Fibroblast of peridontal ligament (primary cell): ENCODE results near the gene MIGA2.

ENCODE experiments used
- DNase-seq: peaks from one replicate; pipeline ENCODE4 v3.0.0-alpha.2; 2010; ENCODE audit errors: extremely low read depth

MIGA2 gene

DNA sequence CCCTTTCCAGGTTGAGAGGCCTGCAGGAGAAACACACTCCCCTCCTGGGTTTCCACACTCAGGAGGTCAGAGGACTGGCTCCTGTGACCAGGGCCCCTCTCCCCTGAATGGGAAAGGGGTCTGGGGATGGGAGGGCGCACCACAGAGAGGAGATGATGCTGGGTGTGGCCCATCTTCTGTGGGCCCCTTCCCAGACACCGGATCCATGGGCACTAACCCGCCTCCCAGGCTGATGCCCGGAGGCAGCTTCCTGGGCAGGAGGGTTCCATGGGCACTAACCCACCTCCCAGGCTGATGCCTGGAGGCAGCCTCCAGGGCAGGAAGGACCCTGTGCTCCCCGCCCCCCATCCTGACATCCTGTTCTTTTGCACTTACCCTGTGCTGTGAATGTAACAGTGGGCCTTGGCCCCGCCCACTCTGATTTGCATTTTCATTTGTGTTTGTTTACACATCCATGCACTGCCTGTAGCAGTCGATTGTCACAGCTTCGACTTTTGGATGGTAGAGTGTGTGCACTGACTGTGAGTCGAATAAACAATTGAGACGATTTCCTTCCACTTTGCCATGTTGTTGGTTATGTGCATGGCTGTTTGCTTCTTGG lies 35.2 kb downstream of the MIGA2 start:
- no peak for DNase-seq

DNA sequence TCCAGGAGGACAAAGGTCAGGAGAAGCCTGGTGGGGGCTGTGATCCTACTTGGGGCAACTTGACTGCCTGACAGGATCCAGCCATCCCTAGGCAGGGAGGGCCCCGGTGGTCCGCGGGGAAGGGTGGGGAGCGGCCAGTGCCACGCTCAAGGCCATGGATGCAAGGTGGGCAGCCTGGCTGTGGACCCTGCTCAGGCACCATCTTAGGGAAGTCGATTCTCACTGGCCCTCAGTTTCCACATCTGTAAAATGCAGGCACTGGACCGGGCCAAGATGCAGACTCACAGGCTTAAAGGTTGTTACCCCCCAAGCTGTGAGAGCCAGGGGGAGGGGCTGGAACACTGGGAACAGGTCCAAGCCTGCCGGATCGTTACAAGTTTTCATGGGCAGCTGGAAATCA lies 35.7 kb downstream of the MIGA2 start:
- no peak for DNase-seq

DNA sequence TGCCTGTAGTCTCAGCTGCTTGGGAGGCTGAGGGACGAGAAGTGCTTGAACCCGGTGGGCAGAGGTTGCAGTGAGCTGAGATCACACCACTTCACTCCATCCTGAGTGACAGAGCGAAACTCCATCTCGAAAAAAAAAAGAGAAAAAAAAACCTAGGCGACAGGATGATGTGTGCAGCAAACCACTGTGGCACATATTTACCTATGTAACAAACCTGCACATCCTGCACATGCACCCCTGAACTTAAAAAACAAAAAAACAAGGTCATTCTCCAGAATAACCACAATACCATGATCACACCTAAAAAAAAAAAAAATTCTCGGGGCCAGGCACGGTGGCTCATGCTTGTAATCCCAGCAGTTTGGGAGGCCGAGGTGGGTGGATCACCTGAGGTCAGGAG lies 37.0 kb downstream of the MIGA2 start:
- no peak for DNase-seq

DNA sequence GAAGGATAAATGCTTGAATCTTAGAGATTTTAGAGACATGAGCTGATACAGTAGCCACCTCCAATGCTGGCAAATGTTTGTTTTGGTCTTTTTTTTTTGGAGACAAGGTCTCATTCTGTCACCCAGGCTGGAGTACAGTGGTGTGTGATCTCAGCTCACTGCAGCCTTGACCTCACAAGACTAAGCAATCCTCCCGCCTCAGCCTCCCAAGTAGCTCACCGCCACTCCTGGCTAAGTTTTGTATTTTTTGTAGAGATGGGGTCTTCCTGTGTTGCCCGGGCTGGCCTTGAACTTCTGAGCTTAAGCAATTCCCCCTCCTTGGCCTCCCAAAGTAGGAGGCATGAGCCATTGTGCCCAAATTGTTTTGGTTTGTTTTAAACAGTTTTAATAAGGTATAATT lies 37.7 kb downstream of the MIGA2 start:
- no peak for DNase-seq

DNA sequence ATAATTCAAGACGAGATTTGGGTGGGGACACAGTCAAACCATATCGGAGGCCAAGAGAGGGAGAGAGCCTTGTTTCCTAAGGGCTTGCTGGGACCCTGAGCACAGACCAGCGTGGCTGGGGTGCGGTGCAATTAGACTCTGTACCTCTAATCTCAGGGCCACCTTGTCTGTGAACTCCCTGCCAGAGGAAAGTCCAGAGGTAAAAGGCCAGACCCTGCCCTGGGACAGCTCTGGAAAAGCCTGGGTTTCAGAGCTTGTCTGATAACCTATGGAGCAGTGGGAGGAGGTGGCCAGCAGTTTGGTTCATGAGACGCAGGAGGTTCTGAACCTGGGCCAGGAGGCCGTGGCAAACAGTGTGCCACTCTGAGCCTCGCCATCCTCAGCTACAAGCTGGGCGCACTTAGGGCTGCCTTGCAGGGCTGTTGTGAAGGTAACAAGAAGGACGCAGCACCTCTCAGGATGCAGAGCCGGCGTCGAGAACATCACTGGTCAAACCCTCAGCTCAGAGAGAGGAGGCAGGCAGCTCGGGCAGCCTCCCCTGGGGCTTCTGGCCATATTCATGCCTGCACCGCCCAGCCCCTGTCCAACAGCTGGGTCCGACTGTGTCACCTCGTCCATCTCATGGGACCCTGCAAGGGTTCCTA lies 39.7 kb downstream of the MIGA2 start:
- DNase-seq = no peak

DNA sequence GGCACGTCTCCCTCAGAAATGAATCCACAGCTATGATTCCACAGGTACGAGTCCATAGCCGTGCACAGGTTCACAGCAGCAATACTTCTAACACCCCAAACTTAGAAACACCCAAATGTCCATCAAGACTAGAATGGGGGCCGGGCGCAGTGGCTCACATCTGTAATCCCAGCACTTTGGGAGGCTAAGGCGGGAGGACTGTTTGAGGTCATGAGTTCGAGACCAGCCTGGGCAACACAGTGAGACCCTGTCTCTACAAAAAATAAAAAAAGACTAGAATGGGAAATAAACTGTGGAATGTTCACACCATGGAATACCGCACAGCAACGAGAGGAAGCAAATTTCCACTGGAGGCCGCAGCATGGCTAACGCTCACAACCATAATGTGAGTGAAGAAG lies 40.2 kb downstream of the MIGA2 start:
- no peak for DNase-seq

DNA sequence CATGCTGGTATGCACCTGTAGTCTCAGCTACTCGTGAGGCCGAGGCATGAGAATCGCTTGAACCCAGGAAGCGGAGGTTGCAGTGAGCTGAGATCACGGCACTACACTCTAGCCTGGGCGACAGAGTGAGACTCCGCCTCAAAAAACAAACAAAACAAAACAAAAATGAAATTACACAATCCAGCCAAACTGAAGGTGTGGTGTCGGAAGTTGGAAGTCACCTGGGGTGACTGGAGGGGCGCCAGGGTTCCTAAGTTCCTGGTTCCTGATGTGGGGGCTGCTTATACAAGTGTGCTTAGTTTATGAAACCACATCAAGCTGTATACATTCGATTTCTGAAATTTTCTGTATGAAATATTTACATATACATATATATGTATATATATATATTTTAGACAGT lies 40.8 kb downstream of the MIGA2 start:
- DNase-seq = no peak

DNA sequence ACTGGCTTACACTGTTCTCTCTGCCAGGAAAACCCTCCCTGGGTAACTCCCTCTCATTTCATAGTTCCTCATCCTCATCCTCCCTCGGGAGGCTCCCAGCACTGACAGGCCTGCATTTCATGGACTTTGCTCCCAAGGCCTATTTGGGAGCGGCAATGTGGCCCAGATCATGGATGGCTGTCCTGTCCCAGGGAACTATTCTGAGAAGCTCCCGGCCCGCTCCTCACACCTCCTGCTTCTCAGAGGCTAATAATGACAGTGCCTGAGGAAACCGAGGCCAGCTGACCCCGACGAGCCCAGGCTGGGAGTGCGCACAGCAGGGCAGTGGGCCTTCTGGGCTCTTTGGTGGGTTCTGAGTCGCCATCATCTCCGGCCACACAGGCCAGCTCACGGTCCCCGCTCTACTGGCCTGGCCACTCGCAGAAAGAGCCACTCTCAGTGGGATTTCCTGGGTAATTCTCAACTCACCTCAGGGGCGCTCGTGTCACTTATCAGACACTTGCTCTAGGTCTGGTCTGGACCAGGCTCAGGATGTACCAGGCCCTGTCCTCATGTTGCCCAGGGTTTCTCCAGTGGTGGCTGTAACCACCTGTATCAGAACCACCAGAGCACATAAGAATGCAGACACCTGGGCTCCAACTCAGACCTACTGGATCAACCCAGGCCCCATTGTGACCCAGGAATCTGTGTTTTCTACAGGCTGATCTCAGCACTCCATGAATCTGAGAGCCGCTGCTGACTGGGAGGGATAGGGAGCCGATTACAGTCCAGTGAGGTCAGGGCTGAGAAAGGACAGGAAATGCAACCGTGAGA lies 42.5 kb downstream of the MIGA2 start:
- no peak for DNase-seq

DNA sequence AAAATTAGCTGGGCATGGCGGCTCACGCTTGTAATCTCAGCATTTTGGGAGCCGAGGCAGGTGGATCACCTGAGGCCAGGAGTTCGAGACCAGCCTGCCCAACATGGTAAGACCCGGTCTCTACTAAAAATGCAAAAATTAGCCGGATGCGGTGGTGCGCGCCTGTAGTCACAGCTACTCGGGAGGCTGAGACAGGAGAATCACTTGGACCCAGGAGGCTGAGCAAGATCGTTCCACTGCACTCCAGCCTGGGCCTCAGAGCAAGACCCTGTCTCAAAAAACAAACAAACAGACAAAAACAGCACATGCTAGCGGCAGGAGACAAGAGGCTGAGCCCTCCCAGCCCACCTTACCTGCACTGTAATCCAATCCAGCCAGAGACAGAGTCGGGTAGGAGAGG lies 43.4 kb downstream of the MIGA2 start:
- no peak for DNase-seq

DNA sequence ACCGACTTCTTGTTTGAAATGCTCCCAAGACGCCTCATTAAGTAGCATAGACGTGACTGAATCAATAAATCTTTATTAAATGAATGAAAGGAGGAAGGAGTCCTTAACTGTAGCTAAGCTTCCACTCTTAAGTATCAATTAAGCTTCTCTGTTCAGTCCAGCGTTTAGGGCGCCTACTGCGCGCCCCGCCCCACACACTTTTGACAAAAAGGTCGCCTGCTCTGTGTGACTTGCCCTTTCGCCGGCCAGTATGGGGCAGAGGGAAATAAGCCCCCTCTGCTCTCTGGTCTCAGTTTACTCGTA lies 43.8 kb downstream of the MIGA2 start:
- DNase-seq = no peak

DNA sequence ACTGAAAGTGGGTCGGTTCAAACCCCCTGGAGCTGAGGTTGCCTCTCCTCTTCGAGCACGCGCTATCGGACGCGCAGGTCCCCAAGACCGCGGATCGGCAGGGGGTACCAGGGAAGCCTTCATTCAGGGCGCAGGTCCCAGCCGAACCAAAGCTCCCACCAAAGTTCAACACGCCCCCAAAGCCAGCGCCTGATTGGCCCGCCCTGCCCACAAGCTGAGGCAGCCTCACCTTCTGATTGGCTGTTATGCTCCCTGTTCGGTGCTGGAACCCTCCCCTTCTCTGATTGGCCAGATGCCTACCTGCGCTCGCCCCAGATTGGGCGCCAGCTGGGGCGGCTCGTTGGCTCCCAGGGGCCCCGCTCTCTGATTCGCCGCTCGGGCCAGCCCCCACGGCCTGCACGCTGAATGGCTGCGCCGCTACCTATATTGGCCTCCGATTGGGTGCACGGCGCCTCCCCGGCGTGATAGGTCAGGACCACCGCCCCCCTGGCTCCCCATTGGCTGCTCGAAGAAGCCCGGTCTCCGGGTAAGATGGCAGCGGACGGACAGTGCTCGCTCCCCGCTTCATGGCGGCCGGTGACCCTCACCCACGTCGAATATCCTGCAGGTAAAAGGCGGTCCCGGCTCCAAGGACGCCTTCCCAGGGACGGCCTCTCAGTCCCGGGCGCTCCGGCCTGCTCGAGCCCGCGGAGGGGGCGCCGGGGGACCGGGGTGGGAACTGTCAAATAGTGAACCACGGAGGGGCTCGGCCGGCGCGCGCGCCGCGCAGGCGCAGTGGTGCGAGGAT lies 44.4 kb downstream of the MIGA2 start, which contains the start of gene DOLPP1:
Gene DOLPP1, plus strand, starts transcription at position 511 of the 787 bp plus-strand sequence. Its CDS starts 21 bp downstream, at position 532.
- peak; percentile 99 for DNase-seq

DNA sequence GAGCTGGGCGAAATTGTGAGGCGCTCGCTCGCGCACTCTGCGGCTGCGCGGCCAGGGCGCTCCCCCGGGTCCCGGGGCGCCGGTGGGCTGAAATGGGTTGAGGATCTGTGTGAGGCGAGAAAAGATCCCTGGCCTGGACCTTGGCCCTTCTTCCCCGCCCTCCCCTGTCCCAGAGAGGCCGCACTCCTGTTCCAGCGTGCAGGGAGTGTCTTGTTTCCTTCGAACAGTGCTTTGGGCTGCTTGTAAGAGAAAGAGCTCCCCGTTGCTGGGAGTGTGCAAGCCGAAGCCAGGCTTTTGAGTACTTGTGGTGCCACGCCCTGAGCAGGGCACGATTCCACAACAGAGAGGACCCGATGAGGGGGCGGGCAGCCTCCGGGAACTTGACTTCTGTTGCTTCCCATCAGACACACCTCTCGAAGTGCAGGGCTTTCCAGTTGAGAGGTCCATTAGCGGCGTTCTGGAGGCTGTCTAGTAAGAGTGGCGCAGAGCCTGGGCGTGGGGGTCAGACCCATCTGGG lies 45.0 kb downstream of the MIGA2 start:
- DNase-seq = no peak

DNA sequence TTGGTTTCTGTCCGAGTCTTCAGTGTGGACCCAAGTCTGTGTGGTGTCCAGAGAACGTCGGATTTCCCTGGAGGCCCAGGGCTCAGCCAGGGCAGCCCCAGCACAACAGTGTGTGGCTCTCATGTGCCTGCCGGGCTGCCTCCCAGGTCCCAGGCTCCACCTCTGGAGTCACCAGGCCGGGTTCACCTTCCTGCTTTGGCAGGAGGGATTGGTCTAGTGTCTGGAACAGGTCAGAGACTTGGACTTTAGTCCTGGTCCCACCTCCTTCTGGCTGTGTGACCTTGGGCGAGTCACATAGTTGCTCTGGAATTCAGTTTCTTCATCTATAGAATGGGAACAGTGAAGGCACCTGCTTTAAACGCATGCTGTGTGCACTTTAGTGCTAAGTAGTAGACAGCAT lies 47.7 kb downstream of the MIGA2 start:
- no peak for DNase-seq

DNA sequence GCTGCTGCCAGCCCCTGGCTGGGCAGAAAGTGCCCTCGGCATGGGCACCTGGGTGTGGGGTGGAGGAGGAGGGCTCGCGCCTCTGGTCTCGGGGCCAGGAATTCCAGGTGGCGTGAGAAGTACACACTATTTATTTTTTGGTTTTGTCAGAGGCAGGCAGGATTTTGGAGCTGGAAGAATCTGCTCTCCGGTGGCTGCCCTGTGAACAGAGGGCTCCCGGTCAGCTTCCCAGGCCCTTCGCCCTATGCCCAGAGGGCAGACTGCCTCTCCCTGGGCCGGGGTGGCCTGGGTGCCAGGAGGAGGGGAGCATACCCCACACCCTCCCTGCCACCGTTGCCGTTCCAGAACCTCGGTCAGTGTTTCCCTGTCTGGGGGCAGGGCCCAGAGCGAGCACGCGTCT lies 52.8 kb downstream of the MIGA2 start:
- no peak for DNase-seq

DNA sequence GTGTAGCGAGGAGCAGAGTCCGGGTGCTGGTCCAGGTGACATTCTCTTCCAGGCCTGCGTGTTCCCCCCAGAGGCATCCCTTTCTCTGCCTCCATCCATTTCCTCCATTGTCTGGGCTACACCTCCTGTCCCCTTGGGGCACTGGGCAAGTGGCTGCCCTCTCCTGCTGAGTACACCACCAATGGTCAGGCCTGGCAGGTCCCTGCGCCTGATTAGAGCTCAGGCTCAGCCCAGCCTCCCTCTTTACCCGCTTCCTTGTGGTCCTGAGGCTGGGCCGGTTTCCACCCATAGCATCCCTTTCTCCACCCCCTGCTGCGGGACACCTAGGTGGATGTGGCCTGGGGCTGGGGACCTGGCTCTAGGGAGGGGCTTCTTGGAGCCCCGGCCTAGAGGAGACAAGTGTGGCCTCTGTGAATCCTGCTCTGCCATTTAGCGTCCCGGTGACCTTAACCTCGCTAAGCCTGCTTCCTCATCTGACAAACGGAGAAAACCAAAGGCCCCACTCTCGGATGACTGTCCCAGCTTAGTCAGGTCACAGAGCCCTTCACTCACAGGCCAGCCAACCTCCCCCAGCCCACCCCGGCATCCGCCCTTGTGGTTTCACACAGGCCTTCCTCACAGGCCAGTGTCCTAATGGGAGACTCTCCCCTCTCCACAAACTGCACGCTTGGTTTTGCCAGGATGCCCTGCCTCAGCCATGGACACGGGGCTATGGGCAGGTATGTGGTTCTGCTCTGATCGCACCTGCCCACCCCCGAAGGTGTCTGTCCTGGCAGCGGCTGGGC lies 57.4 kb downstream of the MIGA2 start:
- no peak for DNase-seq

DNA sequence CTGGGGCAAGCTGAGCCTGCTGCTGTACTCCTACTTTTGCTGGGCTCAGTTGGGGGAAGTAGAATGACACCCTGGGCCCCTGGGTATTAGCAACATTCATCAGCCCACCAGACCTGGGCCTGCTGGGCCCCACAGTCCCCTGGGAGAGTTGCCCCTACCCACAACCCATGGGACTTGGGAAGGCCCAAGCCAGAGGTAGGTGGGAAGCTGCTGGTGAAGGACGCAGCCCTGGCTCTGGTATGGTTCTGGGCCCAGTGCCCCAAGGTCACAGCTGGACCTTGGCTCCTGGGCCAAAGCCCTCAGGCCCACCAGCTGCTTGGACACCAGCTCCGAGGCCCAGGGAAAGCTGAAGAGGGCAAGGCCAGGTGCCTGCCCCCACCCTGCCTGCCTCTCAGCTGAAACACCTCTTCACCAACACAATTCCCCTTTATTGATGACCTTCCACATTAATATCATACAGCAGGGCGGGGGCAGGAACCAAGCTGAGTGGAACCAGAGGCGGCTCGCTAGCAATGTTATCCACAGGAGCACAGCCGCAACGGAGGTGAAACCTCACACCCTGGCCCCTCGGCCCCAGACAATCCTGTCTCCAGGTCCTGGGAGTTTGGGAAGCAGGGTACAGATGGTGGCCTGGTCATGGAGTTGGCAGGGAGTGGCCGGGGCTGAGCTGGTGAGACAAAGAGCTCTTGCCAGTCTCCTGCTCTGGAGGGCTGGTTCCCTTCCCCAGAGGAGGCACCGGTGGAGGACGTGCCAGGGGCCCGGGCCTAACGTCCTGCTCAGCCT lies 58.2 kb downstream of the MIGA2 start:
- DNase-seq = no peak

DNA sequence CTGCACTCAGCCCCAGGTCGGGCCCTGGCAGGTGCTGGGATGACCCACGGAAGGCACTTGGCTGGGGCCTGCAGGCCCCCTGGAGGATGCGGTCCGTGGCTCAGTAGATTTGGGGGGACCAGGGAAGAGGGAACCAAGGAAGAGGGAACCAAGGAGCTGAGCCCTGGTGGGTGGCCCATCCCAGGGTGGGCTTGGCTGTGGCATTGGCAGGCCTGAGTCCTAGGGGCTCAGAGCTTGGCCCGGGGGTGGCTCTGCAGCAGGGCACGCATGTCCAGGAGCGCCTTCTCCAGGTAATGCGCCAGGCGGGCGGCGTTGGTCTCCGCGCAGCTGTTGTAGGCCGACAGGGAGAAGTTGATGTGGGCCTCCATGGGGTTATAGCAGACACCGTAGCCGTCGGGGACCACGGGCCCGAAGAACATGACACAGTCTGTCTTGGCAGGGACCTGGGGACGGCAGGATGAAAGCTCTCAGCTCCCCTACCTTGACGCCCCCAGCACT lies 58.8 kb downstream of the MIGA2 start:
- no peak for DNase-seq

DNA sequence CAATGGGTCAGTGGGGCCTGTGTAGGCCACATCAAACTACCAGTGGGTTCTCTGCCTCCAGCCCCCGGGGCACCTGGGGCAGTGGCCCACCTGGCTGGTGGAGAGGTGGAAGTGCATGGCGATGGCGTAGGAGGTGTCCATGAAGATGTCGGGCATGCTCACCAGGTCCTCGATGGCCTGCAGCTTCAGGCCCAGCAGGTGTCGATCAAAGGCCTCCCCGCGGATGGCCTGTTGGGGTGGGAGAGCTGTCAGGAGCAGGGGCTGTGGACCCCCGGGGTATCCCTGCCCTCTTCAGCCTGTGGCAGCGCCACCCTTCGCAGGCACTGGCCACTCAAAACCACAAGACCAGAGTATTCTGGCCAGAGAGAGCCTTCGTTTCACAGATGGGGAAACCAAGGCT lies 59.5 kb downstream of the MIGA2 start:
- no peak for DNase-seq

DNA sequence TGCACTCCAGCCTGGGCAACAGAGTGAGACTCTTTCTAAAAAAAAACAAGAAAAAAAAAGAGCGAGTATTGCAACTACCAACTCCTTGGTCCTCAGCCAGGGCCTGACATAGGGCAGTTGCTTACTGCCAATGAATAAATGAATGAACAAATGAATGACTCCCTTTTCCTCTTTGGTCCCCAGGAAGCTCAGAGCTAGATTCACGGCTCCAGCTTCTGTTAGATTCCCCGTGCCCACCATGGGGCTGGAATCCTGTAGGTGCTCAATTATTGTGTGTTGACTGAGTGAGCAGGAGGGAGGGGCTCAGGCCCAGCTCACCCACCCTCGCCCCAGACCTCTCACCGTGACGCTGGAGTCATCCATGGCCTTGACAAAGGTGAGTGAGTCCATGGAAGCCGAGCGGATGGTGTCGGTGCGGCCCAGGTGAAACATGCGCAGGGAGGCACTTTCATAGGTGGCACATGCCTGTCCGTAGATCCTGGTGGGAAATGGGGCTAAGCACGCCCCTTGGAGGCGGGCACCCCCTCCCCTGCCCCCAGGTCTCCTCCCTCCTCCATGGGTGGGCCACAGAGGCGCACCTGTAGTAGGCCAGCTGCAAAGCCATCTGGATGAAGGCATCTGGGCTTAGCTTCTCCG lies 61.4 kb downstream of the MIGA2 start:
- DNase-seq = no peak

DNA sequence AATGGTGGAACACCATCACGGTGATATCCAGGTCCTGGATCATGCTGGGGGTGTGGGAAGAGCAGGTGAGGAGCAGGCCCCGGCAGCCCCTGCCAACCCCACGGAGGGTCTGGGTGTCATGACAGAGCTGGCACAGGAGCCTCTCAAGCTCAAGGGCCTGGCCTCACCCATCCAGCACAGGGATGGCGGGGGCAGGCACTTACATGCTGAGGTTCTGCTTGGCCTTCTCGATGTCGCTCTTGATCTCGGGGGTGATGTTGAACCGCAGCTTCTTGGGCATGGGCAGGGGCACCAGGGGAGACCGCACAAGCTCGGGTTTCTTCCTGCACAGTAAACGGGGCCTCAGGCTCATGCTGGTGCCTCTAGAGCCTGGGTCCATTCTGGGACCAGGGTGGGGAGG lies 61.9 kb downstream of the MIGA2 start:
- DNase-seq = no peak
